Uterus (tissue), 2 donors: Measurements from ENCODE around the gene ATP4A.

Source experiments
- CTCF ChIP-seq, 4 experiments: fragments of 200-600 bp in 2 of 4; fragments of 450-650 bp in 2 of 4; sonication (generic) in 2 of 4; IDR thresholded peaks; one replicate each; pipeline ENCODE4 v1.5.1; 2016 to 2019; ENCODE audit warnings: antibody characterized with exemption in 4 of 4, mild to moderate bottlenecking in 2 of 4, moderate library complexity in 1 of 4
- POLR2A ChIP-seq, 2 donors: fragments of 450-650 bp; IDR thresholded peaks; one replicate each; pipeline ENCODE4 v1.6.1; 2016; ENCODE audit warnings: antibody characterized with exemption in 2 of 2, mild to moderate bottlenecking in 1 of 2, moderate library complexity in 1 of 2

DNA sequence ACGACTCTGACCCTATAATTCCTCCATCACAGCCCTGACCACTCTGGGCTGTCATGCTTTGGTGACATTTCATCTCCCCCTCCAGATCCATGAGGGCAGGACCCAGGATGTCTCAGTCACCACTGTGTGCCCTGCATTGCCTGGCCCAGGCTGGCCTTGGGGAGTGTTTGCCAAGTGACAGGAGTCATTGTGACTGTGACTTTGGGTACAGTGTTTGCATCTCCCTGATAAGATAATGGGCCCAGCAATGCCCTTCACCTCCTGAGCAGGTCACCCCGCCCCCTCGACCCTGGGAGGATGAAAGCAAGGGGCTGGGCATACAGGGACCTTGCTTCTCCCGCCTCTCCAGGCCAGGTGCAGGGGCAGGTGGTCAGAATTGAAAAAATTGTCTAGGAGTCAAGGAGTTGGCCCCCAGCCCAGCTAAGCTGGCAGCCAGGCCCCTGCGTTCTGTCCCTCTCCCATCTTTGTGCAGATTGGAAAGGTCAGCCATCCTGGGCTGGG is 5.9 kb upstream of the ATP4A start:
- TF ChIP-seq CTCF (IDR thresholded peaks at IDR 0.05), result no peak
- TF ChIP-seq POLR2A (IDR thresholded peaks at IDR 0.05), result no peak
